NCI-H460 (cell line): ENCODE data around the gene CCDC112. TPM values are rescaled to one million over a fixed set of nuclear protein-coding genes. Genes with fewer than 3 reads are reported as not detected.

Experiments
- DNase-seq: peaks from one replicate; pipeline ENCODE4 v3.0.0-alpha.2; 2016; ENCODE audit warnings: low read depth; ENCODE audit errors: extremely low read depth
- total RNA-seq: library from RNA; depleted of rRNA; stranded (reverse); fragments of >200 nt; shearing (Covaris generic); gene quantifications from 2 replicates; pipeline ENCODE4 v1.2.3, GENCODE V29; 2014

CCDC112 gene
- total RNA-seq, 1 experiment from 2014 or later = 13.0 TPM

- no peak for DNase-seq
Measured at GRCh38 chr5:115319007-115319406, 22.6 kb upstream of the CCDC112 start.

GRCh38 chr5:115317736-115318135, 21.3 kb upstream of the CCDC112 start:
- no peak for DNase-seq

GRCh38 chr5:115317320-115317719, 20.9 kb upstream of the CCDC112 start:
- DNase-seq = no peak

GRCh38 chr5:115313632-115314031, 17.2 kb upstream of the CCDC112 start:
- DNase-seq = no peak

GRCh38 chr5:115313052-115313451, 16.6 kb upstream of the CCDC112 start:
- no peak for DNase-seq

- DNase-seq = peak; percentile 44
Measured at GRCh38 chr5:115309751-115310370, 13.4 kb upstream of the CCDC112 start.

- DNase-seq = no peak
Measured at GRCh38 chr5:115308815-115309214, 12.4 kb upstream of the CCDC112 start.

- DNase-seq = no peak
Measured at GRCh38 chr5:115306011-115306536, 9.6 kb upstream of the CCDC112 start.

- DNase-seq = no peak
Measured at GRCh38 chr5:115304496-115304895, 8.0 kb upstream of the CCDC112 start.

GRCh38 chr5:115298811-115299210, 2.4 kb upstream of the CCDC112 start:
- DNase-seq = no peak

- no peak for DNase-seq
Measured at GRCh38 chr5:115297031-115297430, 577 bp upstream of the CCDC112 start.

- DNase-seq = no peak
Measured at GRCh38 chr5:115295777-115296123, 704 bp downstream of the CCDC112 start.

GRCh38 chr5:115291397-115291796, 5.1 kb downstream of the CCDC112 start:
- DNase-seq = no peak

- DNase-seq = no peak
Measured at GRCh38 chr5:115289104-115289503, 7.3 kb downstream of the CCDC112 start.

- DNase-seq = no peak
Measured at GRCh38 chr5:115284021-115284420, 12.4 kb downstream of the CCDC112 start.

- DNase-seq = no peak
Measured at GRCh38 chr5:115282131-115282530, 14.3 kb downstream of the CCDC112 start.

- DNase-seq = no peak
Measured at GRCh38 chr5:115274584-115274983, 21.9 kb downstream of the CCDC112 start.

- no peak for DNase-seq
Measured at GRCh38 chr5:115272297-115272958, 24.0 kb downstream of the CCDC112 start.

- no peak for DNase-seq
Measured at GRCh38 chr5:115271295-115272050, 25.0 kb downstream of the CCDC112 start.

GRCh38 chr5:115267617-115268016, 28.8 kb downstream of the CCDC112 start:
- DNase-seq = no peak

GRCh38 chr5:115265220-115265619, 31.2 kb downstream of the CCDC112 start:
- no peak for DNase-seq

- no peak for DNase-seq
Measured at GRCh38 chr5:115264786-115265185, 31.7 kb downstream of the CCDC112 start.
